NCI-H526 treated with DMSO at 0.1 percent for 48 hours (cell line): ENCODE measurements around the gene MAN1A1.

ENCODE experiments used
- DNase-seq: peaks from one replicate; lab custom pipeline; 2025; lab: John Stamatoyannopoulos, UW

The MAN1A1 gene

GRCh38 chr6:119346450-119346849, 3.1 kb downstream of the MAN1A1 start:
- DNase-seq = peak; percentile 21

- no peak for DNase-seq
Measured at GRCh38 chr6:119345114-119345513, 4.4 kb downstream of the MAN1A1 start.

GRCh38 chr6:119344306-119344705, 5.3 kb downstream of the MAN1A1 start:
- no peak for DNase-seq

- DNase-seq = no peak
Measured at GRCh38 chr6:119343573-119344146, 5.9 kb downstream of the MAN1A1 start.

GRCh38 chr6:119343167-119343566, 6.4 kb downstream of the MAN1A1 start:
- no peak for DNase-seq

GRCh38 chr6:119342430-119342829, 7.1 kb downstream of the MAN1A1 start:
- DNase-seq = no peak

GRCh38 chr6:119340796-119341487, 8.6 kb downstream of the MAN1A1 start:
- DNase-seq = no peak

GRCh38 chr6:119339941-119340456, 9.6 kb downstream of the MAN1A1 start:
- no peak for DNase-seq

GRCh38 chr6:119337762-119338161, 11.8 kb downstream of the MAN1A1 start:
- DNase-seq = no peak

- DNase-seq = no peak
Measured at GRCh38 chr6:119337252-119337651, 12.3 kb downstream of the MAN1A1 start.

GRCh38 chr6:119334535-119335264, 14.9 kb downstream of the MAN1A1 start:
- DNase-seq = no peak

- peak; percentile 17 for DNase-seq
Measured at GRCh38 chr6:119333707-119334295, 15.8 kb downstream of the MAN1A1 start.

- no peak for DNase-seq
Measured at GRCh38 chr6:119333063-119333609, 16.4 kb downstream of the MAN1A1 start.

- no peak for DNase-seq
Measured at GRCh38 chr6:119331663-119332286, 17.8 kb downstream of the MAN1A1 start.

GRCh38 chr6:119330520-119331113, 18.9 kb downstream of the MAN1A1 start:
- DNase-seq = no peak

GRCh38 chr6:119329794-119330180, 19.8 kb downstream of the MAN1A1 start:
- no peak for DNase-seq

GRCh38 chr6:119328892-119329793, 20.4 kb downstream of the MAN1A1 start:
- no peak for DNase-seq

- DNase-seq = no peak
Measured at GRCh38 chr6:119328254-119328653, 21.3 kb downstream of the MAN1A1 start.

GRCh38 chr6:119327810-119328209, 21.8 kb downstream of the MAN1A1 start:
- no peak for DNase-seq

GRCh38 chr6:119326291-119327005, 23.1 kb downstream of the MAN1A1 start:
- peak; percentile 39 for DNase-seq
